Adrenal gland (tissue), 12 donors: ENCODE measurements around the gene NPR3. TPM values are rescaled to one million over a fixed set of nuclear protein-coding genes. Genes with fewer than 3 reads are reported as not detected.

Source experiments
- DNase-seq, 7 donors: peaks; one replicate each; pipeline ENCODE4 v3.0.0-alpha.2; 2019 to 2020
- H3K27ac ChIP-seq, 5 donors: fragments of 200-600 bp; sonication (generic) in 4 of 5; 1 replicate in 3 of 5; 2 replicates in 2 of 5; pipeline versions ENCODE4 v1.5.1 to v1.8.0; 2016 to 2020; ENCODE audit warnings: mild to moderate bottlenecking in 1 of 5
- H3K27me3 ChIP-seq: fragments of 200-600 bp; 2 replicates; pipeline ENCODE4 v1.8.0; 2021
- H3K36me3 ChIP-seq, 2 donors: fragments of 200-600 bp; replicated peaks in 1 of 2; 1 replicate in 1 of 2; 2 replicates in 1 of 2; pipeline versions ENCODE4 v1.5.1 to v1.8.0; 2018 to 2022
- H3K4me1 ChIP-seq, 2 donors: fragments of 200-600 bp; replicated peaks in 1 of 2; 1 replicate in 1 of 2; 2 replicates in 1 of 2; pipeline versions ENCODE4 v1.5.1 to v1.8.0; 2018 to 2021
- H3K4me3 ChIP-seq, 4 donors: fragments of 200-600 bp; sonication (generic) in 3 of 4; one replicate each; pipeline ENCODE4 v1.5.1; 2016 to 2018
- H3K9me3 ChIP-seq, 3 donors: fragments of 200-600 bp; sonication (generic) in 1 of 3; replicated peaks in 1 of 3; 1 replicate in 2 of 3; 2 replicates in 1 of 3; pipeline versions ENCODE4 v1.5.1 to v1.8.0; 2016 to 2021
- CTCF ChIP-seq, 6 experiments: fragments of 450-650 bp in 4 of 6; fragments of 200-600 bp in 2 of 6; sonication (generic) in 1 of 6; IDR thresholded peaks; 1 replicate in 5 of 6; 2 replicates in 1 of 6; pipeline versions ENCODE4 v1.5.1 to v1.8.0; 2016 to 2021; ENCODE audit warnings: antibody characterized with exemption in 6 of 6, mild to moderate bottlenecking in 2 of 6, moderate library complexity in 1 of 6
- POLR2A ChIP-seq, 2 donors: fragments of 450-650 bp; IDR thresholded peaks; one replicate each; pipeline ENCODE4 v1.6.1; 2017; ENCODE audit warnings: antibody characterized with exemption in 2 of 2, mild to moderate bottlenecking in 2 of 2, moderate library complexity in 1 of 2
- WGBS, 4 donors: extraction: QIAGEN DNeasy Blood & Tissue Kit in 2 of 4; methylation state at CpG; one replicate each; pipeline versions ENCODE4 v1.1.5 to v1.1.7; 2013 to 2017; 5-methylcytosine and 5-hydroxymethylcytosine counted together
- intact Hi-C, 2 donors: fragments of 100-400 bp; cut with DNase I; formaldehyde crosslinking; loops; one replicate each; pipeline versions ENCODE4 v1.14.1 to v1.15.0; 2022 to 2023
- polyA plus RNA-seq, 3 donors: library from polyadenylated mRNA; stranded (reverse); fragments of 200-250 nt in 2 of 3; fragments of 350-450 nt in 1 of 3; fragmentation: Illumina TruSeq in 1 of 3; extraction: RNeasy Lipid Tissue Mini Kit (QIAGEN cat#74804) in 1 of 3; gene quantifications; one replicate each; pipeline ENCODE4 v1.2.3, GENCODE V29; 2013 to 2014
- total RNA-seq, 9 donors: library from RNA; depleted of rRNA in 4 of 9; stranded (reverse); fragments of >200 nt in 4 of 9; fragments of 120-200 nt in 1 of 9; fragmentation: NEBNext Ultra II Directional in 1 of 9; extraction: Animal tissue kit (Norgen Biotek cat#: 25700) in 1 of 9; gene quantifications; one replicate each; pipeline versions ENCODE4 v1.1.0 to v1.2.4, GENCODE V29; 2013 to 2023
- donor health status: healthy with polysubstance abuse.
- donor health status: Bipolar disorder and iron deficiency.
- donor health status: DM: yes; HTN: yes; CAD: no.
- donor health status: DM: no; HTN: no; CAD: no.
- donor health status: DM: no; HTN: no; CAD: no.
- donor health status: DM: yes; HTN: yes; CAD: no.

The NPR3 gene
- total and polyA plus RNA-seq, 12 donors = 1.8 to 156 (median 9.3) TPM

DNA sequence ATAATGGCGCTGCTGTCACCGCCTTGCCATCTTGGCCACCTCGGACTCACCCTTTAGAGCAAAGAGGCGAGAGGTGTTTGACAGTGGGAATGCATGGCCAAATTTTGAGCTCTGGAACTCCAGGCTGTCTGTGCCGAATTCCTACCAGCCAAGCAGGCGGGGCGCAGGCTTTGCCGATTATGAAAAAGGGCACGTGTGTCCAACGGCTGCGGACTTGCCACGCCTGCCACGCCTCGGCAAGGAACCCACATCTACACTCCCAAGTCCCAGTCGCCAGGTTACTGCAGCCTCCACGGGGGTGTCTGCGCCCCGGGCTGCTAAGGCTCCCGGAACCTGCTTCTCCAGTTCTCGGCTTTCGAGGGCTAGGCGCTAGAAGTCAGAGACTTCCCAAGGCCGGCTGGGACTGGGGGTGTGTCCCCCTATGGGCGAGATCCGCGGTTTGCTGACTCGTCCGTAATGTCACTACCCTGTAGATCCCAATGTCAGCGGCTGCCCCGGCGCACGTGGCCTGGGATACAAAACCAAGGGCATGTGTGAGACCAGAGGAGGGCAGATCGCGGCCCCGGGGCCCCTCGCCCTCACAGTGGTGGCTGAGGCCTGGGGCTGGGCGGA lies 2.8 kb downstream of the NPR3 start:
- Histone ChIP-seq H3K9me3 (no peaks in the 10 kb centered on the region), H3K36me3 (no peaks in the 10 kb centered on the region), H3K27me3 (peaks cover 9% of the 10 kb centered on the region), H3K4me3 (peak overlapping the region in 1 of 4 donors; percentile 63), H3K4me1 (peaks cover 14 to 26% of the 10 kb centered on the region in 2 donors), H3K27ac (peak overlapping the region in 2 of 5 donors; percentile 6 to 20)
- no peak for TF ChIP-seq POLR2A (IDR thresholded peaks at IDR 0.05)
- TF ChIP-seq CTCF (IDR thresholded peaks at IDR 0.05) = no peak
- intact Hi-C loops = loop anchor here (10.0 kb wide), 3 partner anchors 131 to 711 kb away; no protein-coding TSS in a partner anchor
- peak in 5 of 7 donors; percentile 34 to 52 (median 40) for DNase-seq
- 9 to 34% (median 16%) methylated on average over 8 to 37 of the region's 37 CpGs for WGBS, 4 donors

DNA sequence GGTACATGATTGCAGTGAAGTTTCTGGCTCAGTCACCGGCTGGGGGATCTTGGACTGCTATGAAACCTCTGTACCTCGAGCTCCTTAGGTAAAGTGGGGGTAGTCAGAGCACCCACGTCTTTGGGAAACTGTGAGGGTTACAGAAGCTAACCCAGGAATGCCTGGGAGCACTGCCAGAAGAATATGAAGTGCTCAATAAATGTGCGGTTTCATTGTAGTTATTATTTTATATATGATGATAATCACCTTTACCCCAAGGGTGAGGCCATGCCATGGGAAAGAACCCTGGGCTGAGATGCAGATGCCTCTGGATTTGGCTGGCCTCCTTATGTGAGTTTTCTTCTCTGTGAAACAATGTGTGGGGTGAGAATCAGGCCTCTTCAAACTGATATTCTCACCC lies 3.7 kb downstream of the NPR3 start:
- H3K36me3 ChIP-seq = no peaks in the 10 kb centered on the region
- no peak overlapping the region for H3K27ac ChIP-seq
- no peak overlapping the region for H3K4me3 ChIP-seq
- 58 to 70% (median 63%) methylated on average over 4 of the region's 4 CpGs for WGBS, 4 donors
- H3K4me1 ChIP-seq = peaks cover 14 to 26% of the 10 kb centered on the region in 2 donors
- DNase-seq = no peak
- TF ChIP-seq POLR2A (IDR thresholded peaks at IDR 0.05) (no peak), CTCF (IDR thresholded peaks at IDR 0.05) (no peak)
- H3K27me3 ChIP-seq = peaks cover 9% of the 10 kb centered on the region
- no peaks in the 10 kb centered on the region for H3K9me3 ChIP-seq
- intact Hi-C loops = loop anchor here (10.0 kb wide), 3 partner anchors 130 to 710 kb away; no protein-coding TSS in a partner anchor

- WGBS, 4 donors = 80 to 98% (median 92%) methylated on average over 2 of the region's 2 CpGs
- Histone ChIP-seq H3K4me3 (no peak overlapping the region), H3K27ac (no peak overlapping the region), H3K36me3 (no peaks in the 10 kb centered on the region), H3K9me3 (no peaks in the 10 kb centered on the region), H3K4me1 (no peaks in the 10 kb centered on the region), H3K27me3 (no peaks in the 10 kb centered on the region)
- intact Hi-C loops = no loop called here
- no peak for DNase-seq
- TF ChIP-seq CTCF (IDR thresholded peaks at IDR 0.05) = no peak
- no peak for TF ChIP-seq POLR2A (IDR thresholded peaks at IDR 0.05)
Observed at GRCh38 chr5:32720300-32720699, 9.2 kb downstream of the NPR3 start.

GRCh38 chr5:32721626-32722025 lies 10.5 kb downstream of the NPR3 start:
- Histone ChIP-seq H3K4me1 (no peaks in the 10 kb centered on the region), H3K9me3 (no peaks in the 10 kb centered on the region), H3K4me3 (no peak overlapping the region), H3K27me3 (no peaks in the 10 kb centered on the region), H3K27ac (no peak overlapping the region), H3K36me3 (no peaks in the 10 kb centered on the region)
- intact Hi-C loops = no loop called here
- TF ChIP-seq POLR2A (IDR thresholded peaks at IDR 0.05) = no peak
- no peak for TF ChIP-seq CTCF (IDR thresholded peaks at IDR 0.05)
- no peak for DNase-seq
